Measurements from ENCODE around the gene CLEC1A. TPM values are rescaled to one million over a fixed set of nuclear protein-coding genes. Genes with fewer than 3 reads are reported as not detected.

CLEC1A gene
- total and polyA plus RNA-seq, 2 experiments from 2014 or later, result not detected

- no peaks in the 10 kb centered on the region for H3K9me3 ChIP-seq (ENCODE audit: low read depth)
- H3K4me3 ChIP-seq, result no peak overlapping the region
- H3K27ac ChIP-seq, result no peak overlapping the region
- no peaks in the 10 kb centered on the region for H3K36me3 ChIP-seq
- H3K4me1 ChIP-seq (ENCODE audit: low read depth), result no peaks in the 10 kb centered on the region
- TF ChIP-seq CTCF (IDR thresholded peaks at IDR 0.05; ENCODE audit: low read depth, low read length), result no peak
- DNase-seq (ENCODE audit: low read depth in 1 of 2, low spot score in 1 of 2), result no peak
- no peaks in the 10 kb centered on the region for H3K27me3 ChIP-seq
Observed at GRCh38 chr12:10088955-10089900, 9.6 kb downstream of the CLEC1A start.

GRCh38 chr12:10088031-10088430 lies 10.8 kb downstream of the CLEC1A start:
- TF ChIP-seq CTCF (IDR thresholded peaks at IDR 0.05; ENCODE audit: low read depth, low read length), result no peak
- Histone ChIP-seq H3K36me3 (no peaks in the 10 kb centered on the region), H3K4me1 (ENCODE audit: low read depth) (no peaks in the 10 kb centered on the region), H3K27ac (no peak overlapping the region), H3K4me3 (no peak overlapping the region), H3K9me3 (ENCODE audit: low read depth) (no peaks in the 10 kb centered on the region), H3K27me3 (no peaks in the 10 kb centered on the region)
- no peak for DNase-seq (ENCODE audit: low read depth in 1 of 2, low spot score in 1 of 2)

GRCh38 chr12:10086387-10086786 lies 12.4 kb downstream of the CLEC1A start:
- no peaks in the 10 kb centered on the region for H3K4me1 ChIP-seq (ENCODE audit: low read depth)
- no peak for TF ChIP-seq CTCF (IDR thresholded peaks at IDR 0.05; ENCODE audit: low read depth, low read length)
- H3K9me3 ChIP-seq (ENCODE audit: low read depth), result no peaks in the 10 kb centered on the region
- no peak overlapping the region for H3K4me3 ChIP-seq
- H3K36me3 ChIP-seq, result no peaks in the 10 kb centered on the region
- no peak for DNase-seq (ENCODE audit: low read depth in 1 of 2, low spot score in 1 of 2)
- no peak overlapping the region for H3K27ac ChIP-seq
- no peaks in the 10 kb centered on the region for H3K27me3 ChIP-seq

- no peaks in the 10 kb centered on the region for H3K36me3 ChIP-seq
- H3K27ac ChIP-seq, result no peak overlapping the region
- no peak for DNase-seq (ENCODE audit: low read depth in 1 of 2, low spot score in 1 of 2)
- H3K27me3 ChIP-seq, result no peaks in the 10 kb centered on the region
- no peaks in the 10 kb centered on the region for H3K9me3 ChIP-seq (ENCODE audit: low read depth)
- no peak overlapping the region for H3K4me3 ChIP-seq
- TF ChIP-seq CTCF (IDR thresholded peaks at IDR 0.05; ENCODE audit: low read depth, low read length), result no peak
- no peaks in the 10 kb centered on the region for H3K4me1 ChIP-seq (ENCODE audit: low read depth)
Observed at GRCh38 chr12:10084733-10085132, 14.1 kb downstream of the CLEC1A start.

GRCh38 chr12:10082117-10082874 lies 16.5 kb downstream of the CLEC1A start:
- no peak for DNase-seq (ENCODE audit: low read depth in 1 of 2, low spot score in 1 of 2)
- no peak overlapping the region for H3K27ac ChIP-seq
- H3K27me3 ChIP-seq, result no peaks in the 10 kb centered on the region
- H3K4me1 ChIP-seq (ENCODE audit: low read depth), result no peaks in the 10 kb centered on the region
- no peak overlapping the region for H3K4me3 ChIP-seq
- no peaks in the 10 kb centered on the region for H3K36me3 ChIP-seq
- H3K9me3 ChIP-seq (ENCODE audit: low read depth), result no peaks in the 10 kb centered on the region
- no peak for TF ChIP-seq CTCF (IDR thresholded peaks at IDR 0.05; ENCODE audit: low read depth, low read length)
